ENCODE measurements around the gene ADAMTSL2. TPM values are rescaled to one million over a fixed set of nuclear protein-coding genes. Genes with fewer than 3 reads are reported as not detected.

The ADAMTSL2 gene
- total and polyA plus RNA-seq, 2 donors (not counting 1 experiment from before 2014, with no cell fraction given): under 0.01 to 0.09 TPM

DNA sequence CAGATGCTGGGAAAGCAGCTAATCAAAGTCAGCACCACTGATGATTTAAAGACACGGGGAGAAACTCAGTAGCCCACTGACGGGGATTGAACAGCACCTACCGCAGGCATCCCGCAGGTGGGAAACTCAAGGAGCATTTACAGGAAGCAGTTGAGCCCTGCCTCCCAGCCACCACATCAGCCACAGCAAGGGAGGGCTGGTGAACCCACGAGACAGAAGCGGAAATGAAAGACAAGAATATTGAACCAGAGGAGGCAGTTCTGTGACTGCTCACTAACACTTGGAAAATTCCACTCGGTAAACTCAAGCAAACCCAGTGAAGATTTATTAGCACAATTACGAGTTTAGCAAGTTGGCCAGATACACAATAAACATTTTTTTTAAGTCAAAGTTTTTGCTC lies 85.3 kb downstream of the ADAMTSL2 start:
- H3K36me3 ChIP-seq (ENCODE audit: control insufficient read depth, insufficient read depth, low read length): no peaks in the 10 kb centered on the region
- H3K4me1 ChIP-seq (ENCODE audit: control insufficient read depth, extremely low read depth, insufficient read depth, low read length): no peaks in the 10 kb centered on the region
- no peak for TF ChIP-seq EZH2 (IDR thresholded peaks at IDR 0.05; ENCODE audit: low read length, missing control alignments)
- H3K27me3 ChIP-seq (ENCODE audit: control insufficient read depth, insufficient read depth, low read length): peaks cover 2% of the 10 kb centered on the region
- no peak overlapping the region for H3K4me2 ChIP-seq (ENCODE audit: extremely low read depth, insufficient read depth, low read length)
- H3K4me3 ChIP-seq (replicated peaks in 1 of 4; ENCODE audit: control extremely low read depth in 1 of 4, insufficient read depth in 1 of 4, low read depth in 3 of 4, low read length in 4 of 4): no peak overlapping the region
- H3K27ac ChIP-seq (ENCODE audit: insufficient read depth, low read length): no peak overlapping the region
- H3K9ac ChIP-seq (ENCODE audit: insufficient read depth, low read length): no peak overlapping the region
- H2AFZ ChIP-seq (ENCODE audit: low read length): no peak overlapping the region
- no peaks in the 10 kb centered on the region for H3K79me2 ChIP-seq (ENCODE audit: control insufficient read depth, insufficient read depth, low read length)
- no peak for DNase-seq (ENCODE audit: low read depth in 2 of 2)
- no peaks in the 10 kb centered on the region for H3K9me3 ChIP-seq (ENCODE audit: control insufficient read depth, insufficient read depth, low read depth, low read length)
- no peaks in the 10 kb centered on the region for H4K20me1 ChIP-seq (ENCODE audit: control insufficient read depth, extremely low read depth, insufficient read depth, low read length)

DNA sequence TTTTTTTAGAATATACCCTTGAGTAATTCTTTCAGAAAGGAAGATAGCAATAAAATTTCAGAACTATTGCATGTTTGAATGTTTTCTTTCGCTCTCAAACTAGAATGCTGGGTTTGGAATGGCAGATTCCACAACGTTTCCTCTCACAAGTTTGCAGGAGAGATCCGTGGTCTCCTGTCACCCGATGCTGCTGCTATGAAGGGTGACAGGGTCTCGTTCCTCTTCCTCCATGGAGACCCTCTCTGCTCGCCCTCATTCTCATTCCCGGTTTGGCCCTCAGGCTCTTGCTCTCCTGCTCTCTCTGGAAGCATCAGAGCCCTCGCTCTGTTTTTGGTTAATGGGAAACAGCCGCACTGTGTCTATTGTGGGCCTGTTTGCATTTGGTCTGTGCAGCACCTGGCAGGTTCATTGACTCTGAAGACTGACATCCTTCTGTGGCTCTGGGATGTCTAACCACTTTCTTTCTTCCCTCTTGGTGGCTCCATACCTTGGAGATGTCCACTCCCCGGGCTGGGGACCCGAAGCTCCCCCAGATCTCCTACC lies 87.3 kb downstream of the ADAMTSL2 start:
- no peak overlapping the region for H3K4me2 ChIP-seq (ENCODE audit: extremely low read depth, insufficient read depth, low read length)
- no peaks in the 10 kb centered on the region for H3K27me3 ChIP-seq (ENCODE audit: control insufficient read depth, insufficient read depth, low read length)
- H2AFZ ChIP-seq (ENCODE audit: low read length): no peak overlapping the region
- no peak for TF ChIP-seq EZH2 (IDR thresholded peaks at IDR 0.05; ENCODE audit: low read length, missing control alignments)
- TF ChIP-seq CTCF (conservative IDR thresholded peaks at IDR 0.05 in 1 of 2, IDR thresholded peaks at IDR 0.05 in 1 of 2; ENCODE audit: low read depth in 1 of 2, low read length in 2 of 2): no peak
- H3K79me2 ChIP-seq (ENCODE audit: control insufficient read depth, insufficient read depth, low read length): no peaks in the 10 kb centered on the region
- no peak for DNase-seq (ENCODE audit: low read depth in 2 of 2)
- no peaks in the 10 kb centered on the region for H3K4me1 ChIP-seq (ENCODE audit: control insufficient read depth, extremely low read depth, insufficient read depth, low read length)
- no peaks in the 10 kb centered on the region for H3K9me3 ChIP-seq (ENCODE audit: control insufficient read depth, insufficient read depth, low read depth, low read length)
- H3K36me3 ChIP-seq (ENCODE audit: control insufficient read depth, insufficient read depth, low read length): no peaks in the 10 kb centered on the region
- H3K4me3 ChIP-seq (replicated peaks in 1 of 4; ENCODE audit: control extremely low read depth in 1 of 4, insufficient read depth in 1 of 4, low read depth in 3 of 4, low read length in 4 of 4): no peak overlapping the region
- no peak overlapping the region for H3K9ac ChIP-seq (ENCODE audit: insufficient read depth, low read length)
- H3K27ac ChIP-seq (ENCODE audit: insufficient read depth, low read length): no peak overlapping the region
- H4K20me1 ChIP-seq (ENCODE audit: control insufficient read depth, extremely low read depth, insufficient read depth, low read length): no peaks in the 10 kb centered on the region

GRCh38 chr9:133622555-133622954 lies 88.1 kb downstream of the ADAMTSL2 start:
- Histone ChIP-seq H4K20me1 (ENCODE audit: control insufficient read depth, extremely low read depth, insufficient read depth, low read length) (no peaks in the 10 kb centered on the region), H3K9me3 (ENCODE audit: control insufficient read depth, insufficient read depth, low read depth, low read length) (no peaks in the 10 kb centered on the region), H3K27me3 (ENCODE audit: control insufficient read depth, insufficient read depth, low read length) (no peaks in the 10 kb centered on the region), H3K27ac (ENCODE audit: insufficient read depth, low read length) (no peak overlapping the region), H3K36me3 (ENCODE audit: control insufficient read depth, insufficient read depth, low read length) (no peaks in the 10 kb centered on the region), H2AFZ (ENCODE audit: low read length) (no peak overlapping the region), H3K79me2 (ENCODE audit: control insufficient read depth, insufficient read depth, low read length) (no peaks in the 10 kb centered on the region), H3K4me1 (ENCODE audit: control insufficient read depth, extremely low read depth, insufficient read depth, low read length) (no peaks in the 10 kb centered on the region), H3K9ac (ENCODE audit: insufficient read depth, low read length) (no peak overlapping the region), H3K4me3 (replicated peaks in 1 of 4; ENCODE audit: control extremely low read depth in 1 of 4, insufficient read depth in 1 of 4, low read depth in 3 of 4, low read length in 4 of 4) (no peak overlapping the region), H3K4me2 (ENCODE audit: extremely low read depth, insufficient read depth, low read length) (no peak overlapping the region)
- TF ChIP-seq CTCF (conservative IDR thresholded peaks at IDR 0.05 in 1 of 2, IDR thresholded peaks at IDR 0.05 in 1 of 2; ENCODE audit: low read depth in 1 of 2, low read length in 2 of 2) (no peak), EZH2 (IDR thresholded peaks at IDR 0.05; ENCODE audit: low read length, missing control alignments) (no peak)
- DNase-seq (ENCODE audit: low read depth in 2 of 2): no peak

Other genes starting within 250 kb of the ADAMTSL2 start
- 6.7 and 8.3 TPM in 2 replicates for gene SURF6, start 198.5 kb upstream of the ADAMTSL2 start, total RNA-seq
- gene SURF6, start 198.5 kb upstream of the ADAMTSL2 start, polyA plus RNA-seq: 3.9 and 4.8 TPM in 2 replicates
- gene MED22, start 186.6 kb upstream of the ADAMTSL2 start, total RNA-seq: 12.8 and 17.8 TPM in 2 replicates
- gene MED22, start 186.6 kb upstream of the ADAMTSL2 start, polyA plus RNA-seq: 13.9 and 14.8 TPM in 2 replicates
- 1,820 and 2,853 TPM in 2 replicates for gene RPL7A, start 186.5 kb upstream of the ADAMTSL2 start, total RNA-seq
- gene RPL7A, start 186.5 kb upstream of the ADAMTSL2 start, polyA plus RNA-seq: 2,991 and 3,227 TPM in 2 replicates
- gene SURF1, start 178.2 kb upstream of the ADAMTSL2 start, total RNA-seq: 22.6 and 27.9 TPM in 2 replicates
- gene SURF1, start 178.2 kb upstream of the ADAMTSL2 start, polyA plus RNA-seq: 31.7 and 36.8 TPM in 2 replicates
- gene SURF2, start 178.2 kb upstream of the ADAMTSL2 start, total RNA-seq: 13.9 and 20.3 TPM in 2 replicates
- gene SURF2, start 178.2 kb upstream of the ADAMTSL2 start, polyA plus RNA-seq: 11.2 and 16.5 TPM in 2 replicates
- 295 and 338 TPM in 2 replicates for gene SURF4, start 158.6 kb upstream of the ADAMTSL2 start, total RNA-seq
- gene SURF4, start 158.6 kb upstream of the ADAMTSL2 start, polyA plus RNA-seq: 358 and 384 TPM in 2 replicates
- gene STKLD1, start 158.3 kb upstream of the ADAMTSL2 start, total RNA-seq: 0.51 and 0.99 TPM in 2 replicates
- 0.62 and 0.79 TPM in 2 replicates for gene STKLD1, start 158.3 kb upstream of the ADAMTSL2 start, polyA plus RNA-seq
- 21.1 and 21.3 TPM in 2 replicates for gene REXO4, start 116.7 kb upstream of the ADAMTSL2 start, total RNA-seq
- 16.6 and 17.2 TPM in 2 replicates for gene REXO4, start 116.7 kb upstream of the ADAMTSL2 start, polyA plus RNA-seq
- 2.3 and 3.1 TPM in 2 replicates for gene ADAMTS13, start 112.3 kb upstream of the ADAMTSL2 start, total RNA-seq
- 0.45 and 0.78 TPM in 2 replicates for gene ADAMTS13, start 112.3 kb upstream of the ADAMTSL2 start, polyA plus RNA-seq
- 8.5 and 9.1 TPM in 2 replicates for gene CACFD1, start 74.7 kb upstream of the ADAMTSL2 start, total RNA-seq
- 2.5 and 4.7 TPM in 2 replicates for gene CACFD1, start 74.7 kb upstream of the ADAMTSL2 start, polyA plus RNA-seq
- gene SLC2A6, start 55.6 kb upstream of the ADAMTSL2 start, total RNA-seq: 5.6 and 9.1 TPM in 2 replicates
- gene SLC2A6, start 55.6 kb upstream of the ADAMTSL2 start, polyA plus RNA-seq: 6.7 and 7.6 TPM in 2 replicates
- not detected in 2 replicates for gene MYMK, start 9.7 kb upstream of the ADAMTSL2 start, total RNA-seq
- not detected in 2 replicates for gene MYMK, start 9.7 kb upstream of the ADAMTSL2 start, polyA plus RNA-seq
- not detected in 2 replicates for gene FAM163B, start 74.7 kb downstream of the ADAMTSL2 start, total RNA-seq
- not detected in 2 replicates for gene FAM163B, start 74.7 kb downstream of the ADAMTSL2 start, polyA plus RNA-seq
- gene DBH, start 101.7 kb downstream of the ADAMTSL2 start, total RNA-seq: not detected in 2 replicates
- gene DBH, start 101.7 kb downstream of the ADAMTSL2 start, polyA plus RNA-seq: not detected in 2 replicates
- gene SARDH, start 203.6 kb downstream of the ADAMTSL2 start, total RNA-seq: 4.8 and 9.0 TPM in 2 replicates
- 0.49 and 2.5 TPM in 2 replicates for gene SARDH, start 203.6 kb downstream of the ADAMTSL2 start, polyA plus RNA-seq